HG03571 (cell line): ENCODE measurements around the gene HLA-DOB.
"Not testable (repeated sequence)": the region's sequence is repeated elsewhere in the genome, so short reads cannot be mapped to it uniquely, and the experiment has no call there.

ENCODE experiments used
- ATAC-seq: cut with Tn5 transposase; IDR thresholded peaks from one replicate; pipeline ENCODE4 v1.9.1; 2021; ENCODE audit not compliant: unreplicated experiment

HLA-DOB gene

DNA sequence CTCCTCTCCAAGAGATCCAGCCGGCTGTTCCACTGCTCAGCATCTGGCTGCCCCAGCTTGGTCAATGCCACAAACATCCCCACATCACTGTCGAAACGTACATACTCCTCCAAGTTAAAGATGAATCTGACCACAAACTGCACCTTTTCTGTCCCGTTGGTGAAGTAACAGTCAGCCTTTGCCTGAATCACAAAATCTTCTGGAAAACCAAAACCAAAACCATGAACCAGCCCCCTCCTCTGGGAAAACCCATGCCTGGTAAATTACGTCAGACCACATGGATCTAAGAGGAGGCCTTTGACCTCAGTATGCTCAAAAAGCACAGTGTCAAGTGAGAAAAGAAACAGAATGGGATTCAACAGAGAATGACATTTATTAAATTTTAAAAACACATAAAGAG is 1.7 kb downstream of the HLA-DOB start:
- ATAC-seq: no peak

DNA sequence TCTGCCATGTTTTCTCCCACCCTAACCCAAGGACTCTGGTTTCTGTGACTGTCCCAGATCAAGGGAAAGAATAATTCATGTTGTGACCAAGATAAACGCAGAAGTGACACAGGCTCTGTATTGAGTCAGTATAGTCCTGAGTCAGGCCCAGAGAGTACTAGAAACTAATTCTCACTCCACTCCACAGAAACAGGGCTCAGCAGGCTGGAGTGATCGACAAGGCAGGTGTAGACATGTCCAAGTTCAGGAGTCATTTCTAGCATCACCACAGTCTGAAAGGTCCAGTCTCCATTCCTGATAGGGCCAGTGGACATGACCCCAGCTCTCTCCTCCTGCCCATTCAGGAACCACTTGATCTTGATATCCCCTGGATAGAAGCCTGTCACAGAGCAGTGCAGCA is 2.7 kb downstream of the HLA-DOB start:
- ATAC-seq: no peak

GRCh38 chr6:32809171-32809570 is 7.6 kb downstream of the HLA-DOB start:
- ATAC-seq: no peak

GRCh38 chr6:32807020-32807580 is 9.7 kb downstream of the HLA-DOB start:
- no peak for ATAC-seq

GRCh38 chr6:32805404-32805803 is 11.4 kb downstream of the HLA-DOB start:
- not testable (repeated sequence) for ATAC-seq

- ATAC-seq: no peak
Measured at GRCh38 chr6:32803416-32803815, 13.4 kb downstream of the HLA-DOB start.

DNA sequence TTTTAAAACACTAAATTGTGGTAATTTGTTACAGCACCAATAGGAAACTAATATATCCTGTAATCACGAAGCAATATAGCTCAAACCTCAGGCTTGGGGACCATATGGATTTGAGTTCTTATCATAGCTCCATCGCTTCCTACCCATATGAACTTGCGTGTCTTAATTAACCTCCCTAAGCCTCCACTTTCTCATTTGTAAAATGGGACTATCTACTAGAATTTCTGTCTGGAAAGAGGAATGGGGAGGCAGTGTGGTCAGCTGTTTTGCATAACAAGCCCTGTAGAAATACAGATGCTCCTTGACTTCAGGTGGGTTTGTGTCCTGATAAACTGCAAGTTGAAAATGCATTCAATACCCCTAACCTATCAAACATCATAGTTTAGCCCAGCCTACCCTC is 17.1 kb downstream of the HLA-DOB start:
- ATAC-seq: no peak

GRCh38 chr6:32799168-32799567 is 17.6 kb downstream of the HLA-DOB start:
- no peak for ATAC-seq

DNA sequence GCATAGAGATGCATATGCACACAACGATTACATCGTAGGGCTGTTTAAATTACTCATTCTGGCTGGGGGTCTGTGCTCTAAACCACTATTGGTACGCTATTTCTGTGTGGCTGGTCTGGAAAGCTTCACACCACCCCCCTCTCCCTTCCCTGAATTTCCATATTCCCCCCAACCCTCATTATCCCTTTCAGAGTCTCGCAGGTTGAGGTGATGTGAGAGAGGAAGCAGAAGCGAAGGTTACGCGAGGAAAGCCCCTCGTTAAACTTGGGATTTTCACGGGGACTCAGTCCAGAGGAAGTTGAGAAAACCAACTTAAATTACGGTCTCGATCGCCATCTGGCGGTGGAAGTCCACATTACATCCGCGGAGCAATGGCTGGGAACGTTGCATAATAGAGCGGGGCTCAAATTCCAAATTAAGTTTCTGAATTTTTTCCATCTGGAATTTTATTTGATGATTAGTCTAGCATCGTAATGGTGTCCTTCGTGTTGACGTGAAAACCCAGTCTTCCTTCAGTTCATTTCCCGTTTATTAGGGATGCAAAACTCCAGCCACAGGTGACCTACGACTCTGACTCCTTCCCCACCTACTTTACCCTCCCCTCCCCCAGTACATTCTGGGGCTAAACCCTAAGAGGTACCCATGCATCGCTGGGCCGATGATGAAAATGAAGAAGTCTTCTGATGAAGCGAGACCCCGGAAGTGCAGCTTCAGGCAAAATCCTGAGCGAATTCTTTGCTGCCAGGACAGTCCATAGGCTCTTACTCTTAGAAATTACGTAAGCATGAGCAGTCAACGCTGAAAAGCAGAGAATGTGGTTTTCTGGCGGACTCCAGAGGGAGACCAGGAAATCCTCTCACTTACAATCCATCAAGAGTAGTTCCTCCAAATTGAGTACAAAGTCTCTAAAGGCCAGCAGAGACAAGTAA is 19.7 kb downstream of the HLA-DOB start:
- ATAC-seq: no peak

DNA sequence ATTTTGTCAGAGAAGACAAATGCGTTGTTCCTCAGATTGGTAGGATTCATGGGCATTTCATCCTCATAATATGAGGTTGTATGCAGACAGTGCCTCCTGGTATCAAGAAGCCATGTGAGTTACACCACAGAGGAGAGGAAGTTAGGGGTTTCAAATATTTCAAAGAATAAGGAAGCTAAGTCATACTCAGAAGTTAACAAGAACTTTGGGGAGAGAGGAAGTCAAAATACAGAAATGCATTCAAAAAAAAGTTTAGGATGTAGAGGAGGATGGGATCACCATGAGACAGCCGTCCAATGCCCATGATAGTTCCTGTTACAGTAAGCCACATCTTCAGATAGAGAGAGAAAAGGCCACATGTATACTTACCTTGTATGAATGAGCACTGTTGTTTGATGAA is 22.3 kb downstream of the HLA-DOB start:
- ATAC-seq: no peak

- ATAC-seq: no peak
Measured at GRCh38 chr6:32792901-32793435, 23.8 kb downstream of the HLA-DOB start.

DNA sequence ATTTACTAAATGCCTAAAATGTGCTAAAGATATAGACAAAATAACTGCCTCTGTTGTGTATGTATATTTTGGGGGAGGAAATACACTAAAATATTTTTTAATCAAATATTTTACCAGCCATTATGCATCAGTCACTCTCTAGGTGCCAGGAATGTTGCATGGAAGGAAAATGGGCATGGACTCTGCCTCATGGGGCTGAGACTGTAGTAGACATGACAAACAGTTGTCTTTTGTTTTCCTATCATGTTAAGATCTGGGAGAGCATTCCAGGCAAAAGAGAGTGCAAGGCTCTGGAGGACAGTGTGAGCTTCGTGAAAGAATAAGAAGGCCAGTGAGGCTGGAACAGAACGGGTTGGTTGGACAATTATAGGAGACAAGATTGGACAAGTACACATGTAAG is 26.5 kb downstream of the HLA-DOB start:
- no peak for ATAC-seq

GRCh38 chr6:32785781-32786533 is 30.8 kb downstream of the HLA-DOB start:
- ATAC-seq: no peak

DNA sequence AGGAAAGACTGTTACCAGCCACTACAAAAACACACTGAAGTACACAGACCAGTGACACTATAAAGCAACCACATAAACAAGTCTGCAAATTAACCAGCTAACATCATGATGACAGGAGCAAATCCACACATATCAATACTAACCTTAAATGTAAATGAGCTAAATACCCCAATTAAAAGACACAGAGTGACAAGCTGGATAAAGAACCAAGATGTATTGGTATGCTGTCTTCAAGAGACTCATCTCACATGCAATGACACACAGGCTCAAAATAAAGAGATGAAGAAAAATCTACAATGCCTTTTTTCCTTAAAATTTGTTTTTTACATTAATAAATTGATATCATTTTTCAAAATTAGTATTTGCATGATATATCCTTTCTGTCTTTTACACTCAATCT is 33.9 kb downstream of the HLA-DOB start:
- not testable (repeated sequence) for ATAC-seq

GRCh38 chr6:32779036-32779435 is 37.8 kb downstream of the HLA-DOB start:
- no peak for ATAC-seq

DNA sequence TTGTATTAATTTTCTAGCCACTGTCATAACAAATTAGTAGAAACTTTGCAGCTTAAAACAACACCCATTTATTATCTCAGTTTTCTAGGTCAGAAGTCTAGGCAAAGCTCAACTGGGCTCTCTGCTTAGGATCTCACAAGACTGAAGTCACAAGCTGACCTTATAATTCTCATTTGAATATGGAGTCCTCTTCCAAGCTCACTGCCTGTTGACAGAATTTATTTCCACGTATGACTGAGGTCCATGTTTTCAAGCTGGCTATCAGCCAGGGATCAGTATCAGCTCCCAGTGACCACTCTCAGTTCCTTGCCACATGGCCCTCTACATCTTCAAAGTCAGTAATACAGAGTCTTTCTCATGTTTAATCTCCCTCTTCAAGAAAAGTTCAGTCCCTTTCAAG is 41.7 kb downstream of the HLA-DOB start:
- ATAC-seq: no peak

DNA sequence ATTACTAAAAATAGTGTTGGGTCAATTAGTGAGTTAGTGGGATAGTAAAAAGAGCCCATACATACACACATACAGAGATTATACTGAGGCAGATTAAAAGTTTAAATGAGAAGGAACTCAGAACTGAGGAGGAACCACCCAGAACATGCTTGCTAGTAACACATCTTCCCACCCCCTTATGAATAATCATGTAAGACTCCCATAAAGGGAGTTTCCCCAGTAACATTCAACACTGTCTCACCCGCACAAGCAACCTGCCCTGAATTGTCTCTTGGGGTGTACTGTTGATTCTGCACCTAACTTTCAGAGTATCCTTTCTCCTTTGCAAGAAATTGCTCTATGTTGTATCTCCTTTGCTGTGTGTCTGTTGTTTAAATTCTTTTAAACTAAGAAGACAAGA is 42.4 kb downstream of the HLA-DOB start:
- no peak for ATAC-seq

DNA sequence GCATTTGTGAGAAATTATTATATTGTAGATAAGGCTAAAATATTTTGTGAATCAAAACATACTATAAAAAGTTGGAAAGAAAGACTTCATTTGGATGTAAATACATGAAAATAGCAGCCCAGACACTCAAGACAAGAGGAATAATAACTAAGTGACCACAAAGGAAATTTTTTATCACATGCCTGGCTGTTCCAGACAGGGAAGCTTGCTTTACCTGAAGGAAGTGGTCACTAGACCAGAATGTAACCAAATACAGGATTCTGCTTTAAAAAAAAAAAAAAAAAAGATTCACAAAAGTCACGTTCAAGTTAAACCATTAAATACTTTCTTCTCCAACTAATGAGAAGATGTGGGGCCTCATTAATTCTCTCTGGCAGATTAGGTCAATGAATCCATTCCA is 44.1 kb downstream of the HLA-DOB start:
- ATAC-seq: no peak

- no peak for ATAC-seq
Measured at GRCh38 chr6:32764048-32764447, 52.8 kb downstream of the HLA-DOB start.

DNA sequence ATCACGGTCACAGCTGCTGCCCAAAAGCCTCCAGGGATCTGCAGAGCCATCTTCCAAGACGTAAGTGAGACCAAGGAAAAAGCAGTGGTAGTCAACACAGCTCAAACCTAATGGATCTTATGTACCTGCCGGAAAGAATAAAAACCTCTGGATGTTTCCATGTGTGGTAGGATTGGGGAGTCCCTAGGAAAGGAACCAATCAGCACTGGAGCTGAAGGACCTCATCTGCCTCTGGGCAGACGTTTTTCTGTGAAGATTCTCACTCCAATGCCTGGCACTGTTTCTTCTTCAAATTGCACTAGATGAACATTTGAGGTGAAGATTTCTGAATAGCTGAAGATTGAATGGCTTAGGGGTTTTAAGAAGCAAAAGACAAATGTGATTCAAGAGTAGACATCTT is 53.4 kb downstream of the HLA-DOB start, which contains the start of gene HLA-DQB2:
TSS of gene HLA-DQB2 (minus strand) at position 112 of the 400 bp plus-strand sequence. CDS start at position 50, 62 bp downstream.
- ATAC-seq: no peak
